HepG2 (cell line): Measurements from ENCODE around the gene ADSL. TPM values are rescaled to one million over a fixed set of nuclear protein-coding genes. Genes with fewer than 3 reads are reported as not detected.

Experiments
- ATAC-seq: fragments of 200-7000 bp; cut with Tn5 transposase; 3 replicates; pipeline ENCODE4 v1.9.1; 2020; ENCODE audit warnings: mild to moderate bottlenecking, moderate library complexity
- BruUV-seq: library from RNA; stranded (reverse); fragments of 400-500 nt; replicated peaks from 2 replicates; lab custom pipeline; 2021; lab: Mats Ljungman, UMichigan
- CTCF ChIA-PET: fragments of 300-600 bp; formaldehyde crosslinking; extraction: SDS; loops from one replicate; lab custom pipeline; 2021; ENCODE audit warnings: low total read pairs, inconsistent platforms, low intra/inter-chr PET ratio; lab: Yijun Ruan, JAX
- POLR2A ChIA-PET: fragments of 350-600 bp; sonication (Branson Sonifier 250); formaldehyde crosslinking; loops from one replicate; lab custom pipeline; 2020; ENCODE audit warnings: antibody characterized with exemption, inconsistent platforms; lab: Yijun Ruan, JAX
- DNase-seq: peaks from one replicate; pipeline ENCODE4 v3.0.0-alpha.2; 2015; ENCODE audit warnings: low spot score
- FAIRE-seq: peaks from 3 replicates; lab custom pipeline; 2011; peaks lifted over from hg19 to GRCh38; lab: Jason Lieb, UNC
- H2AFZ ChIP-seq: one replicate; pipeline ENCODE4 v1.6.1; 2011; ENCODE audit warnings: low read length, inconsistent platforms
- H3K27ac ChIP-seq: fragments of 300-600 bp; 3 replicates; pipeline ENCODE4 v1.8.0; 2011; ENCODE audit warnings: mixed run types, mild to moderate bottlenecking, mixed read lengths, low read length, inconsistent platforms; ENCODE audit not compliant: insufficient read depth; ENCODE audit errors: extremely low read length
- H3K27me3 ChIP-seq, 2 experiments: fragments of 200-600 bp in 1 of 2; 2 replicates in 1 of 2; 3 replicates in 1 of 2; pipeline versions ENCODE4 v1.6.0 to v1.8.0; 2011; ENCODE audit warnings: low read length in 2 of 2, mild to moderate bottlenecking in 2 of 2, moderate library complexity in 2 of 2, inconsistent platforms in 1 of 2; ENCODE audit not compliant: insufficient read depth in 2 of 2, control insufficient read depth in 1 of 2
- H3K36me3 ChIP-seq, 2 experiments: fragments of 200-600 bp in 1 of 2; replicated peaks in 1 of 2; 2 replicates in 1 of 2; 3 replicates in 1 of 2; pipeline versions ENCODE4 v1.5.1 to v1.8.0; 2011; ENCODE audit warnings: low read length in 2 of 2, inconsistent platforms in 1 of 2; ENCODE audit not compliant: insufficient read depth in 2 of 2, control insufficient read depth in 1 of 2
- H3K4me1 ChIP-seq: 2 replicates; pipeline ENCODE4 v1.5.1; 2012; ENCODE audit warnings: low read length, inconsistent platforms; ENCODE audit not compliant: insufficient read depth
- H3K4me2 ChIP-seq: 2 replicates; pipeline ENCODE4 v1.6.0; 2011; ENCODE audit warnings: low read depth, low read length, inconsistent platforms
- H3K4me3 ChIP-seq, 3 experiments: fragments of 200-600 bp in 1 of 3; sonication (generic), shearing (Covaris generic) in 1 of 3; replicated peaks in 1 of 3; 2 replicates each; pipeline ENCODE4 v1.5.1; 2011 to 2016; ENCODE audit warnings: low read length in 3 of 3, inconsistent platforms in 2 of 3, low read depth in 2 of 3, mild to moderate bottlenecking in 2 of 3, control low read depth in 1 of 3, mixed read lengths in 1 of 3; ENCODE audit not compliant: insufficient read depth in 1 of 3
- H3K79me2 ChIP-seq: one replicate; pipeline ENCODE4 v1.6.1; 2011; ENCODE audit warnings: low read length, inconsistent platforms; ENCODE audit not compliant: insufficient read depth
- H3K9ac ChIP-seq: 2 replicates; pipeline ENCODE4 v1.6.0; 2011; ENCODE audit warnings: mild to moderate bottlenecking, low read depth, low read length, inconsistent platforms; ENCODE audit not compliant: insufficient read depth
- H3K9me3 ChIP-seq: 2 replicates; pipeline ENCODE4 v1.5.1; 2012; ENCODE audit warnings: mild to moderate bottlenecking, low read length
- H4K20me1 ChIP-seq: 2 replicates; pipeline ENCODE4 v1.6.0; 2011; ENCODE audit warnings: inconsistent platforms, mild to moderate bottlenecking, low read length, moderate library complexity; ENCODE audit not compliant: insufficient read depth
- CHD2 ChIP-seq: IDR thresholded peaks from 2 replicates; pipeline ENCODE4 v1.6.1; 2011; ENCODE audit warnings: low read depth, low read length, improper control_type of control experiment
- JUNB ChIP-seq: sonication (generic); formaldehyde crosslinking; IDR thresholded peaks from 2 replicates; pipeline ENCODE4 v1.8.0; 2022; ENCODE audit warnings: missing genetic modification reagents, mild to moderate bottlenecking, borderline replicate concordance
- ZKSCAN8 ChIP-seq: IDR thresholded peaks from 2 replicates; pipeline ENCODE4 v1.6.1; 2016; ENCODE audit warnings: borderline replicate concordance, missing genetic modification reagents, missing compliant biosample characterization
- ZNF12 ChIP-seq: sonication (generic); formaldehyde crosslinking; IDR thresholded peaks from 2 replicates; pipeline ENCODE4 v1.5.0; 2020; ENCODE audit warnings: missing genetic modification reagents
- ZNF121 ChIP-seq: sonication (generic); formaldehyde crosslinking; IDR thresholded peaks from 2 replicates; pipeline ENCODE4 v1.5.0; 2020; ENCODE audit warnings: mild to moderate bottlenecking, missing genetic modification reagents
- ZNF460 ChIP-seq: sonication (generic); formaldehyde crosslinking; IDR thresholded peaks from 2 replicates; pipeline ENCODE4 v1.5.1; 2020; ENCODE audit warnings: missing genetic modification reagents, mild to moderate bottlenecking, borderline replicate concordance
- ZNF549 ChIP-seq: sonication (generic); formaldehyde crosslinking; IDR thresholded peaks from 2 replicates; pipeline ENCODE4 v1.5.0; 2020; ENCODE audit warnings: missing genetic modification reagents
- ZNF598 ChIP-seq: sonication (generic); formaldehyde crosslinking; IDR thresholded peaks from 2 replicates; pipeline ENCODE4 v1.5.1; 2020; ENCODE audit warnings: mild to moderate bottlenecking, missing genetic modification reagents, borderline replicate concordance
- ZSCAN31 ChIP-seq: sonication (generic); formaldehyde crosslinking; IDR thresholded peaks from 2 replicates; pipeline ENCODE4 v1.5.0; 2020; ENCODE audit warnings: low read depth, mild to moderate bottlenecking, missing genetic modification reagents
- WGBS: methylation state at CpG from one replicate; pipeline ENCODE4 v1.1.6; 2017; ENCODE audit warnings: low lambda C conversion rate; 5-methylcytosine and 5-hydroxymethylcytosine counted together
- in situ Hi-C: cut with HindIII; loops from 2 replicates; pipeline ENCODE4 v1.10.0; 2017; ENCODE audit warnings: low pct_unique_long_range_greater_than_20kb; ENCODE audit not compliant: extremely low pct_ligation_motif_present
- intact Hi-C: fragments of 100-400 bp; cut with micrococcal nuclease; formaldehyde crosslinking; loops from one replicate; pipeline ENCODE4 v1.10.0; 2022; ENCODE audit not compliant: unreplicated experiment
- polyA plus RNA-seq, 8 experiments: library from polyadenylated mRNA; depleted of rRNA in 3 of 8; stranded (reverse) in 7 of 8; unstranded in 1 of 8; fragments of >200 nt; fragmentation: Illumina TruSeq in 4 of 8; extraction: Trizol in 4 of 8; gene quantifications; 2 replicates each; pipeline versions ENCODE4 v1.2.1 to v1.2.3, GENCODE V29; 2011 to 2016; ENCODE audit warnings: low read depth in 4 of 8, missing spikeins in 1 of 8, mixed read lengths in 1 of 8; ENCODE audit not compliant: insufficient read depth in 1 of 8
- total RNA-seq, 5 experiments: library from RNA; depleted of rRNA; stranded (reverse); fragments of >200 nt; fragmentation: Illumina TruSeq; extraction: Trizol; gene quantifications; 2 replicates each; pipeline ENCODE4 v1.2.3, GENCODE V29; 2016; ENCODE audit warnings: low read depth in 1 of 5
- TF ChIP-seq, protein P1 (sequence below): sonication (generic); formaldehyde crosslinking; IDR thresholded peaks from 2 replicates; pipeline ENCODE4 v1.4.0; 2020; ENCODE audit warnings: low read depth, mild to moderate bottlenecking, missing genetic modification reagents
- TF ChIP-seq, protein P2 (sequence below): sonication (generic); formaldehyde crosslinking; IDR thresholded peaks from 2 replicates; pipeline ENCODE4 v1.5.0; 2020; ENCODE audit warnings: missing genetic modification reagents, mild to moderate bottlenecking, borderline replicate concordance
- TF ChIP-seq, protein P3 (sequence below): IDR thresholded peaks from 2 replicates; pipeline ENCODE4 v1.6.1; 2016; ENCODE audit warnings: low read depth, borderline replicate concordance

The ADSL gene
- total and polyA plus RNA-seq, 2 of the 13 experiments (the other 11 are each of a cell fraction or from before 2014, with no cell fraction given), result 123 to 174 TPM

DNA sequence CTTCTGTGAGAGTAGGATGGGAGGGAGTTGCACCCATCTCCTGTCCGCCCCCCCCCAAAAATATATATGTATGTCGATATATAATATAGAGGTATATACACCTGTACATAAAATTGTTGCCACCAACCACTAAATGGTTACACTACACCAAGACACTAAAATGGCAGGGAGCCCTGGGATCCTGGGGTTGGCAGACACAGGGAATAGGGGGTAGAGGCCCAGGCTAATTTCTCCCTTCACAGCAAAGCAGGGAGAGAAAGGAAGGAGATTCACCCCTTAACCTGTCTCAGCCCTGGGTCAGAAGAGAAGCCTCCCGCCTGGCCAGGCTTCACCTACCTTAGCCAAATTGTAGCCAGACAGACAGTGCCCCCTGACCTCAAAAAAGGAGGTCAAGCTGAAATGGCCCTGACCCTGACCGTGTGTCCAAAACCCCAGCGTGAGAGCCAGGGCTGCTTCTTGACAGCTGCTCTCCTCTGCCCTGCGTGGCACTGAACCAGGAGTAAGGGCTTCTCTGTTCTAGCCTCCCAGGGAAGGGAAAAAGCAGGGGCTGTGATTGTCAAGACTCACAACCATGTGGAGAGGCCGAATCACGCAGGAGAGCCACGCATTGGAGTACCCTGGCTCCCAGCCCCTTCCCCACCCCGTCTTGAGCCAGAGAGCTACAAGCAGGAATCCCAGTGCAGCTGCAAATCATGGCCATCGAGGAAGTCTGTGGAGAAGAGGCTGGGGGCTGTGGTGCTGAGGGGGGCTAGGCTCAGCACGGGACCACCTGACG, 64.6 kb downstream of the ADSL start:
- no TSS peak for BruUV-seq
- no peak for DNase-seq
- Histone ChIP-seq H3K27ac (no peak overlapping the region), H3K9ac (no peak overlapping the region), H3K4me2 (no peak overlapping the region), H3K4me1 (no peaks in the 10 kb centered on the region), H3K27me3 (no peaks in the 10 kb centered on the region), H4K20me1 (no peaks in the 10 kb centered on the region), H2AFZ (no peak overlapping the region), H3K9me3 (no peaks in the 10 kb centered on the region), H3K79me2 (no peaks in the 10 kb centered on the region), H3K36me3 (peaks cover 13 to 21% of the 10 kb centered on the region in 2 experiments), H3K4me3 (no peak overlapping the region)
- no peak for FAIRE-seq
- POLR2A ChIA-PET, result interaction anchor here (0.7 kb wide), 1 partner anchor 91 kb away, joined by 3 read pairs; no protein-coding TSS in a partner anchor
- TF ChIP-seq, protein P1, sequence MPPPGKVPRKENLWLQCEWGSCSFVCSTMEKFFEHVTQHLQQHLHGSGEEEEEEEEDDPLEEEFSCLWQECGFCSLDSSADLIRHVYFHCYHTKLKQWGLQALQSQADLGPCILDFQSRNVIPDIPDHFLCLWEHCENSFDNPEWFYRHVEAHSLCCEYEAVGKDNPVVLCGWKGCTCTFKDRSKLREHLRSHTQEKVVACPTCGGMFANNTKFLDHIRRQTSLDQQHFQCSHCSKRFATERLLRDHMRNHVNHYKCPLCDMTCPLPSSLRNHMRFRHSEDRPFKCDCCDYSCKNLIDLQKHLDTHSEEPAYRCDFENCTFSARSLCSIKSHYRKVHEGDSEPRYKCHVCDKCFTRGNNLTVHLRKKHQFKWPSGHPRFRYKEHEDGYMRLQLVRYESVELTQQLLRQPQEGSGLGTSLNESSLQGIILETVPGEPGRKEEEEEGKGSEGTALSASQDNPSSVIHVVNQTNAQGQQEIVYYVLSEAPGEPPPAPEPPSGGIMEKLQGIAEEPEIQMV, result no peak
- TF ChIP-seq, protein P2, sequence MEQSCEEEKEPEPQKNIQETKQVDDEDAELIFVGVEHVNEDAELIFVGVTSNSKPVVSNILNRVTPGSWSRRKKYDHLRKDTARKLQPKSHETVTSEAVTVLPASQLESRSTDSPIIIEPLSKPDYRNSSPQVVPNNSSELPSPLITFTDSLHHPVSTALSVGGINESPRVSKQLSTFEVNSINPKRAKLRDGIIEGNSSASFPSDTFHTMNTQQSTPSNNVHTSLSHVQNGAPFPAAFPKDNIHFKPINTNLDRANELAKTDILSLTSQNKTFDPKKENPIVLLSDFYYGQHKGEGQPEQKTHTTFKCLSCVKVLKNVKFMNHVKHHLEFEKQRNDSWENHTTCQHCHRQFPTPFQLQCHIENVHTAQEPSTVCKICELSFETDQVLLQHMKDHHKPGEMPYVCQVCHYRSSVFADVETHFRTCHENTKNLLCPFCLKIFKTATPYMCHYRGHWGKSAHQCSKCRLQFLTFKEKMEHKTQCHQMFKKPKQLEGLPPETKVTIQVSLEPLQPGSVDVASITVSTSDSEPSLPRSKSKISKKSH (CRISPR knock-in tag), result no peak
- no peak for TF ChIP-seq ZNF12 (CRISPR knock-in tag)
- TF ChIP-seq ZNF121 (CRISPR knock-in tag), result no peak
- TF ChIP-seq ZKSCAN8 (CRISPR knock-in tag), result no peak
- TF ChIP-seq JUNB (CRISPR knock-in tag), result no peak
- TF ChIP-seq ZNF549 (CRISPR knock-in tag), result no peak
- no peak for TF ChIP-seq CHD2
- TF ChIP-seq ZNF598 (CRISPR knock-in tag), result no peak
- TF ChIP-seq ZNF460, result no peak
- TF ChIP-seq, protein P3, sequence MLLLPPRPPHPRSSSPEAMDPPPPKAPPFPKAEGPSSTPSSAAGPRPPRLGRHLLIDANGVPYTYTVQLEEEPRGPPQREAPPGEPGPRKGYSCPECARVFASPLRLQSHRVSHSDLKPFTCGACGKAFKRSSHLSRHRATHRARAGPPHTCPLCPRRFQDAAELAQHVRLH (CRISPR knock-in tag), result no peak
- no peak for TF ChIP-seq ZSCAN31 (CRISPR knock-in tag)
- WGBS, result 95% methylated on average over 10 of the region's 13 CpGs
- CTCF ChIA-PET, result no interaction called here
- in situ Hi-C loops, result no loop called here
- no peak for ATAC-seq
- intact Hi-C loops, result no loop called here
